Upper lobe of left lung (tissue), 4 donors: ENCODE data around the gene ZCCHC24.

Experiments
- CTCF ChIP-seq, 6 experiments: fragments of 450-650 bp in 4 of 6; fragments of 200-600 bp in 2 of 6; sonication (generic) in 2 of 6; IDR thresholded peaks; one replicate each; pipeline ENCODE4 v1.5.1; 2016 to 2019; ENCODE audit warnings: antibody characterized with exemption in 6 of 6
- EP300 ChIP-seq, 4 donors: sonication (generic); formaldehyde crosslinking; IDR thresholded peaks; one replicate each; pipeline ENCODE4 v1.5.1; 2017; ENCODE audit warnings: antibody characterized with exemption in 4 of 4, control low read depth in 2 of 4
- POLR2A ChIP-seq, 4 donors: fragments of 450-650 bp; IDR thresholded peaks; one replicate each; pipeline ENCODE4 v1.5.1; 2016 to 2017; ENCODE audit warnings: antibody characterized with exemption in 4 of 4, mild to moderate bottlenecking in 2 of 4
- POLR2AphosphoS5 ChIP-seq, 2 donors: sonication (generic); formaldehyde crosslinking; IDR thresholded peaks; one replicate each; pipeline ENCODE4 v1.5.1; 2017; ENCODE audit warnings: antibody characterized with exemption in 2 of 2

- TF ChIP-seq CTCF (IDR thresholded peaks at IDR 0.05) (no peak), POLR2A (IDR thresholded peaks at IDR 0.05) (no peak), POLR2AphosphoS5 (IDR thresholded peaks at IDR 0.05) (no peak), EP300 (IDR thresholded peaks at IDR 0.05) (no peak)
These were observed 93.2 kb downstream of the ZCCHC24 start for GRCh38 chr10:79352035-79352877.
